Endodermal cell (in vitro differentiated cells): ENCODE results near the gene OTOP1. TPM values are rescaled to one million over a fixed set of nuclear protein-coding genes. Genes with fewer than 3 reads are reported as not detected.
A peak's percentile ranks its signal among the peaks of the same experiment; 100 is the strongest.
"Not testable (repeated sequence)": the region's sequence is repeated elsewhere in the genome, so short reads cannot be mapped to it uniquely, and the experiment has no call there.

Experiments
- DNase-seq: peaks from one replicate; pipeline ENCODE4 v3.0.0-alpha.2; 2017
- H3K27ac ChIP-seq: 2 replicates; pipeline ENCODE4 v1.5.1; 2013; ENCODE audit warnings: mild to moderate bottlenecking, low read depth, low read length, moderate library complexity
- H3K27me3 ChIP-seq: 2 replicates; pipeline ENCODE4 v1.6.1; 2013; ENCODE audit warnings: mild to moderate bottlenecking, low read length, moderate library complexity; ENCODE audit not compliant: insufficient read depth, control insufficient read depth, poor library complexity, severe bottlenecking
- H3K36me3 ChIP-seq: 2 replicates; pipeline ENCODE4 v1.7.0; 2013; ENCODE audit warnings: mild to moderate bottlenecking, low read length, moderate library complexity; ENCODE audit not compliant: control insufficient read depth, insufficient read depth
- H3K4me1 ChIP-seq: one replicate; pipeline ENCODE4 v1.7.0; 2013; ENCODE audit warnings: low read length; ENCODE audit not compliant: control insufficient read depth, insufficient read depth
- H3K4me3 ChIP-seq: 2 replicates; pipeline ENCODE4 v1.5.1; 2013; ENCODE audit warnings: mild to moderate bottlenecking, low read length, moderate library complexity
- H3K9ac ChIP-seq: 2 replicates; pipeline ENCODE4 v1.6.1; 2013; ENCODE audit warnings: mild to moderate bottlenecking, low read length, moderate library complexity; ENCODE audit not compliant: poor library complexity, severe bottlenecking; ENCODE audit errors: extremely low read depth
- H3K9me3 ChIP-seq: 2 replicates; pipeline ENCODE4 v1.6.1; 2013; ENCODE audit warnings: mild to moderate bottlenecking, low read length, moderate library complexity; ENCODE audit not compliant: control insufficient read depth
- H3K27ac Mint-ChIP-seq: 2 replicates; pipeline ENCODE4 v1.8.0; 2020; ENCODE audit warnings: mixed read lengths
- H3K27me3 Mint-ChIP-seq: 2 replicates; pipeline ENCODE4 v1.8.0; 2021; ENCODE audit warnings: mild to moderate bottlenecking, mixed read lengths; ENCODE audit not compliant: insufficient read depth
- H3K36me3 Mint-ChIP-seq: 2 replicates; pipeline ENCODE4 v1.8.0; 2020; ENCODE audit warnings: low read depth, mixed read lengths
- H3K4me1 Mint-ChIP-seq: 2 replicates; pipeline ENCODE4 v1.8.0; 2020; ENCODE audit warnings: mixed read lengths
- H3K4me3 Mint-ChIP-seq: 2 replicates; pipeline ENCODE4 v1.8.0; 2020; ENCODE audit warnings: mild to moderate bottlenecking, moderate library complexity, mixed read lengths
- H3K9me3 Mint-ChIP-seq: 2 replicates; pipeline ENCODE4 v1.8.0; 2020; ENCODE audit warnings: mild to moderate bottlenecking, mixed read lengths
- WGBS, 2 experiments: methylation state at CpG; one replicate each; pipeline versions ENCODE4 v1.1.5 to v1.1.7; 2013; ENCODE audit warnings: missing lambda C conversion rate in 2 of 2, mixed read lengths in 1 of 2; ENCODE audit not compliant: insufficient coverage in 1 of 2, insufficient read length in 1 of 2; 5-methylcytosine and 5-hydroxymethylcytosine counted together
- total RNA-seq, 2 donors: library from RNA; stranded (reverse); fragmentation: NEBNext Ultra II Directional in 1 of 2; extraction: Animal tissue kit (Norgen Biotek cat#: 25700) in 1 of 2; gene quantifications; 2 replicates in 1 of 2; 3 replicates in 1 of 2; pipeline ENCODE4 v1.2.1, GENCODE V29; 2021
- TF ChIP-seq, protein P1 (sequence below): fragments of 200-600 bp; sonication (generic); conservative IDR thresholded peaks from 2 replicates; pipeline ENCODE4 v1.5.0; 2021; ENCODE audit warnings: antibody characterized with exemption, mild to moderate bottlenecking

OTOP1 gene
- total RNA-seq, 2 donors from 2014 or later, result not detected

DNA sequence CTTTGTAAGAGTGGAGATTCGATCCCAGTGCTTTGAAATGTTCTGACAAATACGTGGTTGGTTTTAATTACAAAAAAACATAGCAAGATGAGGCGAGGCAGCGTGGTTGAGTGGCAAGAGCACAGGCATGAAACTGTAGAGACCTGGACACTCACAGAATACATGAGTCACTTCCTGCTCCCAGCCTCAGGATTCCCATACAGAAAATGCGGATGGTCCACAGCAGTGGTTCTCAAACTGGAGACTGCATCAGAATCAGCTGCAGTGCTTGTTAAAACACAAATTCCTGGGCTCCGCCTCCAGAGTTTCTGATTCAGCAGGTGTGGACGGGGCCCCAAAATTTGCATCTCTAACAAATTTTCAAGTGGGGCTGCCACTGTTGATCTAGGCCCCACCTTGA lies 10.1 kb downstream of the OTOP1 start:
- WGBS, 2 experiments, result 76 to 80% methylated on average over 7 of the region's 7 CpGs
- H3K27ac ChIP-seq, result no peak overlapping the region
- no peak overlapping the region for H3K4me3 ChIP-seq
- H3K27me3 ChIP-seq, result peaks cover 29% of the 10 kb centered on the region
- no peaks in the 10 kb centered on the region for H3K4me1 ChIP-seq
- Mint-ChIP-seq H3K27me3 (peaks cover 9% of the 10 kb centered on the region), H3K36me3 (no peaks in the 10 kb centered on the region), H3K9me3 (no peaks in the 10 kb centered on the region), H3K27ac (no peak overlapping the region), H3K4me1 (no peaks in the 10 kb centered on the region), H3K4me3 (no peak overlapping the region)
- no peaks in the 10 kb centered on the region for H3K9me3 ChIP-seq
- peak; percentile 52 for DNase-seq
- H3K36me3 ChIP-seq, result no peaks in the 10 kb centered on the region
- H3K9ac ChIP-seq, result no peak overlapping the region
- TF ChIP-seq, protein P1, sequence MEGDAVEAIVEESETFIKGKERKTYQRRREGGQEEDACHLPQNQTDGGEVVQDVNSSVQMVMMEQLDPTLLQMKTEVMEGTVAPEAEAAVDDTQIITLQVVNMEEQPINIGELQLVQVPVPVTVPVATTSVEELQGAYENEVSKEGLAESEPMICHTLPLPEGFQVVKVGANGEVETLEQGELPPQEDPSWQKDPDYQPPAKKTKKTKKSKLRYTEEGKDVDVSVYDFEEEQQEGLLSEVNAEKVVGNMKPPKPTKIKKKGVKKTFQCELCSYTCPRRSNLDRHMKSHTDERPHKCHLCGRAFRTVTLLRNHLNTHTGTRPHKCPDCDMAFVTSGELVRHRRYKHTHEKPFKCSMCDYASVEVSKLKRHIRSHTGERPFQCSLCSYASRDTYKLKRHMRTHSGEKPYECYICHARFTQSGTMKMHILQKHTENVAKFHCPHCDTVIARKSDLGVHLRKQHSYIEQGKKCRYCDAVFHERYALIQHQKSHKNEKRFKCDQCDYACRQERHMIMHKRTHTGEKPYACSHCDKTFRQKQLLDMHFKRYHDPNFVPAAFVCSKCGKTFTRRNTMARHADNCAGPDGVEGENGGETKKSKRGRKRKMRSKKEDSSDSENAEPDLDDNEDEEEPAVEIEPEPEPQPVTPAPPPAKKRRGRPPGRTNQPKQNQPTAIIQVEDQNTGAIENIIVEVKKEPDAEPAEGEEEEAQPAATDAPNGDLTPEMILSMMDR, result no peak

DNA sequence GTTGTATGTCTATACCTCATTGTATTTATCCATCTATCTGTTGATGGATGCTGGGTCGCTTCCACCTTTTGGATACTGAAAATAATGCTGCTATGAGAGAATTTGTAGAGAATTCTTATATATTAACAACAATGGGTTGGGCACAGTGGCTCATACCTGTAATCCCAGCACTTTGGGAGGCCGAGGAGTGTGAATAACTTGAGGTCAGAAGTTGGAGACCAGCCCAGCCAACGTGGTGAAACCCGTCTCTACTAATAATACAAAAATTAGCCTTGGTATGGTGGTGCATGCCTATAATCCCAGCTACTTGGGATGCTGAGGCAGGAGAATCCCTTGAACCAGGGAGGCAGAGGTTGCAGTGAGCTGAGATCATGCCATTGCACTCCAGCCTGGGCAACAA lies 13.1 kb downstream of the OTOP1 start:
- DNase-seq, H3K27ac Mint-ChIP-seq, H3K4me1 ChIP-seq, H3K9me3 ChIP-seq, H3K9ac ChIP-seq, H3K9me3 Mint-ChIP-seq, H3K27me3 Mint-ChIP-seq, H3K4me1 Mint-ChIP-seq, H3K36me3 ChIP-seq, H3K36me3 Mint-ChIP-seq, H3K4me3 ChIP-seq, H3K27ac ChIP-seq, H3K4me3 Mint-ChIP-seq: not testable (repeated sequence)
- H3K27me3 ChIP-seq, result peaks cover 14% of the 10 kb centered on the region
- 79 to 100% methylated on average over 2 to 3 of the region's 4 CpGs for WGBS, 2 experiments

DNA sequence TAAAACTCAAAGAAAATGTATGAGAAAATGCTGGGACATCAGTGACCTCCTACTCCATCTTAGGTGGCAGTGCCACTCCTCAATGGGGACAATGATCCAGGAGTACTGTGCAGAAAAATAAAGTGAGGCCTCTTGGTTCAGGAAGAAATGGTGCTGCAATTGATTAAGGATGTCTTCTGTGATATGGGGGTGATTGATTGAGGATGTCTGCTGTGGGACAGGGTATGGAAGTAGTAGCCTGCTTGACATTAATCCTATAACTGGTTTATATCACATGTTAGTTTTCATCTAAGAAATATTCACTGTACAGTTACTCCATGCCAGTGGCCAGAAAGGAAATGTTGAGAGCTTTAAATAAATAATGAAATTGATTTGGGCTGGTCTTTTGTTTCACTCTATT lies 20.5 kb downstream of the OTOP1 start:
- peaks cover 7% of the 10 kb centered on the region for H3K27me3 ChIP-seq
- H3K9ac ChIP-seq, result no peak overlapping the region
- H3K4me1 Mint-ChIP-seq, result peaks cover 7% of the 10 kb centered on the region
- no peaks in the 10 kb centered on the region for H3K4me1 ChIP-seq
- no peaks in the 10 kb centered on the region for H3K36me3 Mint-ChIP-seq
- peaks cover 13% of the 10 kb centered on the region for H3K27me3 Mint-ChIP-seq
- H3K9me3 ChIP-seq, result no peaks in the 10 kb centered on the region
- H3K9me3 Mint-ChIP-seq, result no peaks in the 10 kb centered on the region
- no peaks in the 10 kb centered on the region for H3K36me3 ChIP-seq
- no peak overlapping the region for H3K27ac Mint-ChIP-seq
- DNase-seq, result no peak
- TF ChIP-seq, protein P1, result no peak
- H3K27ac ChIP-seq, result no peak overlapping the region
- no peak overlapping the region for H3K4me3 Mint-ChIP-seq
- no peak overlapping the region for H3K4me3 ChIP-seq

DNA sequence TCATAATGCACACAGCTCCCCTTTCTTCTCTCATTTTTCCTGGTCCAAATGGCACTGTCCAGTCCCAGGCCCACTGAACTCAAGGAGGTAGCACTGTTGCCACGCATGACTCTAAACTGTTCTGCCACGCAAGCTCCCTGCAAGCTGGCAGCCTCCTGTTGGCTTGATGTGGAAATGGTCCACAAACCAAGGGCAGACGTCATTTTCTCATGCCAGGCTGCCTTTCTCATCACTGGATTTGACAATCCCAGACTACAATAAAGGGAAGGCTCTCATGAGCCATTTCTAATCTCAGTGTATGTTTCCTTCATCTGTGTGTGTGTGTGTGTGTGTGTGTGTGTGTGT lies 22.4 kb downstream of the OTOP1 start:
- H3K9me3 ChIP-seq, result no peaks in the 10 kb centered on the region
- no peaks in the 10 kb centered on the region for H3K36me3 Mint-ChIP-seq
- peak; percentile 30 for DNase-seq
- peaks cover 7% of the 10 kb centered on the region for H3K27me3 ChIP-seq
- H3K27ac ChIP-seq, result no peak overlapping the region
- no peak overlapping the region for H3K4me3 Mint-ChIP-seq
- H3K27ac Mint-ChIP-seq, result no peak overlapping the region
- no peak overlapping the region for H3K9ac ChIP-seq
- peaks cover 7% of the 10 kb centered on the region for H3K4me1 Mint-ChIP-seq
- H3K9me3 Mint-ChIP-seq, result no peaks in the 10 kb centered on the region
- TF ChIP-seq, protein P1, result no peak
- H3K4me3 ChIP-seq, result no peak overlapping the region
- H3K27me3 Mint-ChIP-seq, result peaks cover 9% of the 10 kb centered on the region
- H3K36me3 ChIP-seq, result no peaks in the 10 kb centered on the region
- 81 to 94% methylated on average over 3 of the region's 3 CpGs for WGBS, 2 experiments
- no peaks in the 10 kb centered on the region for H3K4me1 ChIP-seq
